Muscle of leg (tissue), 11 donors: ENCODE measurements around the gene C2CD4C. TPM values are rescaled to one million over a fixed set of nuclear protein-coding genes. Genes with fewer than 3 reads are reported as not detected.
"Not testable (repeated sequence)": the region's sequence is repeated elsewhere in the genome, so short reads cannot be mapped to it uniquely, and the experiment has no call there.

Source experiments
- DNase-seq: peaks from one replicate; pipeline ENCODE4 v3.0.0; 2013
- H3K27ac ChIP-seq: one replicate; pipeline ENCODE4 v1.5.1; 2013; ENCODE audit warnings: mild to moderate bottlenecking, low read length, control low read depth
- H3K27me3 ChIP-seq: one replicate; pipeline ENCODE4 v1.6.1; 2013; ENCODE audit warnings: low read length; ENCODE audit not compliant: control insufficient read depth, insufficient read depth
- H3K36me3 ChIP-seq: one replicate; pipeline ENCODE4 v1.6.1; 2013; ENCODE audit warnings: low read length; ENCODE audit not compliant: control insufficient read depth, insufficient read depth
- H3K4me1 ChIP-seq: one replicate; pipeline ENCODE4 v1.6.1; 2013; ENCODE audit warnings: low read length; ENCODE audit not compliant: control insufficient read depth, insufficient read depth
- H3K4me3 ChIP-seq: one replicate; pipeline ENCODE4 v1.5.1; 2013; ENCODE audit warnings: low read length, control low read depth
- H3K9me3 ChIP-seq: replicated peaks from 2 replicates; pipeline ENCODE4 v1.6.1; 2013; ENCODE audit warnings: low read depth, low read length; ENCODE audit not compliant: control insufficient read depth
- WGBS: methylation state at CpG from one replicate; pipeline ENCODE4 v1.1.5; 2013; ENCODE audit warnings: missing lambda C conversion rate; ENCODE audit not compliant: insufficient coverage; 5-methylcytosine and 5-hydroxymethylcytosine counted together
- polyA plus RNA-seq, 8 donors: library from polyadenylated mRNA; unstranded; fragments of 120-200 nt; gene quantifications; one replicate each; pipeline versions ENCODE4 v1.2.1 to v1.2.3, GENCODE V29; 2013; ENCODE audit warnings: inconsistent platforms in 1 of 8, low replicate concordance in 1 of 8; ENCODE audit not compliant: insufficient read length in 8 of 8, insufficient read depth in 1 of 8
- total RNA-seq: library from RNA; stranded (reverse); fragments of 120-200 nt; gene quantifications from one replicate; pipeline ENCODE4 v1.2.4, GENCODE V29; 2013

C2CD4C gene
- total and polyA plus RNA-seq, 9 donors, result 1.2 to 1.9 (median 1.3) TPM

DNA sequence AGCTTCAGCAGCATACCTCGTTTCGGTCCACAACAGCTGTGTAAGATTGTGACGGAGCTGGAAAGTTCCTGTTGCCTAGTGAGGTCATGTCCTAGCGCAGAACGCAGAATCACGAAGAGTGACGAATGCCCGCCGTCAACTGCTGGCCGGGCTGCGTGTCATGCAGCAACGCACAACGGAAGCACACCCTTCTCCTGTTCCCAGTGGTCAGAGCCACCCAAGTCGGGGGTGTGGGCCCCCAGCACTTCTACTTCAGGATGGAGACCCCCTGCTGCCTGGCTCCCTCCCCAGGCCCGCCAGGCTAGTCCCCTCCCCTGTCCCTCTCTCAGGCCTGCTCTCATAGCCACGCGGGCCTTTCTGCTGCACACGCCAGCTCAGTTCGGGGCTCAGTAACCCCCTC lies 25.9 kb downstream of the C2CD4C start:
- H3K27me3 ChIP-seq, result peaks cover 10% of the 10 kb centered on the region
- no peak for DNase-seq
- peaks cover 5% of the 10 kb centered on the region for H3K4me1 ChIP-seq
- H3K36me3 ChIP-seq, result no peaks in the 10 kb centered on the region
- no peaks in the 10 kb centered on the region for H3K9me3 ChIP-seq
- no peak overlapping the region for H3K27ac ChIP-seq
- H3K4me3 ChIP-seq, result no peak overlapping the region
- 81% methylated on average over 19 of the region's 19 CpGs for WGBS

DNA sequence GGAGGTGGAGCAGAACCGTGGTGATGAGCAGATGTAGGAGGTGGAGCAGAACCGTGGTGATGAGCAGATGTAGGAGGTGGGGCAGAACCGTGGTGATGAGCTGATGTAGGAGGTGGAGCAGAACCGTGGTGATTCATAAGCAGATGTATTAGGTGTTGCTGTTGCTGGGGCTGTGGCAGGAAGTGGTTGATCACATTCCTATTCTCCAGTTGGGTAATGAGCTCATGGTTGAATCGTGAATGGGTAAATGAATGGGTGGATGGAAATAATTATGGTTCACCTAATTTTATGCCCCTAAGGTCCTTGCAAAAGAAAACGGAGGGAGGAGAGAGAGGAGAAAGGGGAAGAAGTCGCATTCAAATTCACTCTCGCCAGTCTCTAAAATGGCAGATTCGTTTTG lies 26.4 kb downstream of the C2CD4C start:
- not testable (repeated sequence) for H3K36me3 ChIP-seq, DNase-seq, H3K4me1 ChIP-seq, H3K27me3 ChIP-seq, H3K4me3 ChIP-seq, H3K27ac ChIP-seq, H3K9me3 ChIP-seq
- WGBS, result 76% methylated on average over 4 of the region's 9 CpGs

DNA sequence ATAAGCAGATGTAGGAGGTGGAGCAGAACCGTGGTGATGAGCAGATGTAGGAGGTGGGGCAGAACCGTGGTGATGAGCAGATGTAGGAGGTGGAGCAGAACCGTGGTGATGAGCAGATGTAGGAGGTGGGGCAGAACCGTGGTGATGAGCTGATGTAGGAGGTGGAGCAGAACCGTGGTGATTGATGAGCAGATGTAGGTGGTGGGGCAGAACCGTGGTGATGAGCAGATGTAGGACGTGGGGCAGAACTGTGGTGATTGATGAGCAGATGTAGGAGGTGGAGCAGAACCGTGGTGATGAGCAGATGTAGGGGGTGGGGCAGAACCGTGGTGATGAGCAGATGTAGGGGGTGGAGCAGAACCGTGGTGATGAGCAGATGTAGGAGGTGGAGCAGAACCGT lies 27.0 kb downstream of the C2CD4C start:
- not testable (repeated sequence) for DNase-seq, H3K4me3 ChIP-seq

DNA sequence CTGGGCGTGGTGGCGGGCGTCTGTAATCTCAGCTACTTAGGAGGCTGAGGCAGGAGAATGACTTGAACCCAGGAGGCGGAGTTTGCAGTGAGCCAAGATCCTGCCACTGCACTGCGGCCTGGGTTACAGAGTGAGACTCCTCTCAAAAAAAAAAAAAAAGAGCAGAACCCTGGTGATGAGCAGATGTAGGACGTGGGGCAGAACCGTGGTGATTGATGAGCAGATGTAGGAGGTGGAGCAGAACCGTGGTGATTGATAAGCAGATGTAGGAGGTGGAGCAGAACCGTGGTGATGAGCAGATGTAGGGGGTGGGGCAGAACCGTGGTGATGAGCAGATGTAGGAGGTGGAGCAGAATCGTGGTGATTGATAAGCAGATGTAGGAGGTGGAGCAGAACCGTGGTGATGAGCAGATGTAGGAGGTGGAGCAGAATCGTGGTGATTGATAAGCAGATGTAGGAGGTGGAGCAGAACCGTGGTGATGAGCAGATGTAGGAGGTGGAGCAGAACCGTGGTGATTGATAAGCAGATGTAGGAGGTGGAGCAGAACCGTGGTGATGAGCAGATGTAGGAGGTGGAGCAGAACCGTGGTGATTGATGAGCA lies 28.2 kb downstream of the C2CD4C start:
- not testable (repeated sequence) for H3K36me3 ChIP-seq, H3K9me3 ChIP-seq, H3K27ac ChIP-seq, DNase-seq, H3K4me3 ChIP-seq, H3K4me1 ChIP-seq
- WGBS, result 88% methylated on average over 5 of the region's 17 CpGs
- H3K27me3 ChIP-seq, result peaks cover 11% of the 10 kb centered on the region

More for the DNA sequence above, 27.0 kb downstream of the C2CD4C start:
- H3K9me3 ChIP-seq, H3K27ac ChIP-seq, H3K27me3 ChIP-seq, H3K4me1 ChIP-seq, H3K36me3 ChIP-seq: not testable (repeated sequence)
- 74% methylated on average over 8 of the region's 11 CpGs for WGBS

DNA sequence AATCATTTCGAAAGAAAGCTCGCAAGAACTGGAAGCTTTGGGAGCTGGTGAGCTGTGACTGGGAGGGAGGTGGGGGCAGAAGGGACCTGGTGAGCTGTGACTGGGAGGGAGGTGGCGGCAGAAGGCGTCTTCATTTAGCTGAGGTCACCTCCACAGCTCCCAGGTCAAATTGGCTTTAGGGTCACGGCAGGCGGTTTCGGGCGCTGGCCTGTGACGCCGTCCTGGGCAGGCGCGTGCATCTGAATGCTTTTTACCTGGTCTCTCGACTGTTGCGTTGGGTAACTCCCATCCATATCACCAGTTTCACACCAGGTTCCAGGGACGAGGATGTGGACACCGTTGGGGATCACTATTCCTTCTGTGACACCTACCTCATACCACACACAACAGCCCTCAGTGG lies 29.2 kb downstream of the C2CD4C start:
- Histone ChIP-seq H3K27me3 (peaks cover 14% of the 10 kb centered on the region), H3K9me3 (no peaks in the 10 kb centered on the region), H3K4me1 (peaks cover 5% of the 10 kb centered on the region), H3K36me3 (no peaks in the 10 kb centered on the region), H3K4me3 (no peak overlapping the region), H3K27ac (no peak overlapping the region)
- DNase-seq, result no peak
- WGBS, result 87% methylated on average over 14 of the region's 16 CpGs

DNA sequence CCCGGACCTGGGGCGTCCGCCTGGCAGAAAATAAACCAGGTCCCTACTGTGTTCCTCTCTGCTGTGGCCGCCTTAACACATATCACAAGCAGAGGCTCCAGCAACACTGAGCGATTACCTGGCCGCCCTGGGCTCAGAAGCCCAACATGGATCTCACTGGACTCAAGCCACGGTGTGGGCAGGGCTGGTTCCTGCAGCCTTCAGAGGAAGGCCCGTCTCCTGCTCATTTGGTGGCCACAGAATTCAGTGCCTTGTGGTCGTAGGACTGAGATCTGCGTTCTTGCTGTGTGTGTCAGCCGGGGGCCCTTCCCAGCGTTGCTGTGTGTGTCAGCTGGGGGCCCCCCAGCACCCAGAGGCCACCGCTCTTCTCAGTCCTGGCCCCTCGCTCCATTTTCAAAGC lies 30.2 kb downstream of the C2CD4C start:
- H3K27ac ChIP-seq, result no peak overlapping the region
- no peak for DNase-seq
- no peaks in the 10 kb centered on the region for H3K9me3 ChIP-seq
- peaks cover 5% of the 10 kb centered on the region for H3K4me1 ChIP-seq
- no peaks in the 10 kb centered on the region for H3K36me3 ChIP-seq
- 84% methylated on average over 9 of the region's 14 CpGs for WGBS
- H3K4me3 ChIP-seq, result no peak overlapping the region
- H3K27me3 ChIP-seq, result peaks cover 18% of the 10 kb centered on the region

DNA sequence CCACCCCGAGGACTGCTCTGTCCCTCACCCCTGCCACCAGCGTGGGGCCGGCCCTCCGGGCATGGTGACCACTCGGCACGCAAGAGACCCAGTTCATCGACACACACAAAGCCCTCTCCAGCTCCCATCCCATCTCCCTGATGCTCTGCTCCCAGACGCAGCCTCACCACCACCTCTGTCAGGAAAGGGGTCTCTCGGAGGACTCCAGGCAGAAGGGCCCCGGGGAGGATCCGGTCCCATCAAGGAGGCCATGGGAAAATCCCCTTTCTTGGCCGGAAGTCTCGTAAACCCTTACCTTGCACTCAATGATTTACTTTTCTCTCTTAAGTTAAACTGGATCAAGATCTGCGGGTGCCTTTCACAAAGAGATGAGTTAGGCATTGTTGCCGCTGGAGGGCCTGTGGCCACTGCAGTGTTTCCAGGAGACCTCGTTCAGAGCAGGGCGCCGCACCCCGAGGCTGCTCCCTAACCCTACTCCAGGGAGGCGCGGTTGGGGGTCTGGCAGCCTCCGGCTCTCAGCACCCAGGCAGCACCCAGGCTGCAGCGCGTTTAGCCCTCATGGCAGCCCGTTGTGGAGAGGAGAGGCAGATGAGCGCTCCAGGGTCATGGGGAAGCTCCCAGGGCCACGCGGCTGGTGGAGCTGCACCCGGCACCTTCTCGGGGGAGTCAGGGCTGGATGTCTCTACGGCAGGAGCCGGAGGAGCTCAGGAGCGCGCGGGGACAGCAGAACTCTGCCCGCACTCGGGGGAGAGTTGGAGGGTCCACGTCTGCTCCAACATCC lies 31.0 kb downstream of the C2CD4C start:
- Histone ChIP-seq H3K36me3 (no peaks in the 10 kb centered on the region), H3K4me1 (peaks cover 12% of the 10 kb centered on the region), H3K4me3 (no peak overlapping the region), H3K9me3 (no peaks in the 10 kb centered on the region), H3K27ac (no peak overlapping the region), H3K27me3 (peaks cover 16% of the 10 kb centered on the region)
- no peak for DNase-seq
- 65% methylated on average over 27 of the region's 38 CpGs for WGBS

DNA sequence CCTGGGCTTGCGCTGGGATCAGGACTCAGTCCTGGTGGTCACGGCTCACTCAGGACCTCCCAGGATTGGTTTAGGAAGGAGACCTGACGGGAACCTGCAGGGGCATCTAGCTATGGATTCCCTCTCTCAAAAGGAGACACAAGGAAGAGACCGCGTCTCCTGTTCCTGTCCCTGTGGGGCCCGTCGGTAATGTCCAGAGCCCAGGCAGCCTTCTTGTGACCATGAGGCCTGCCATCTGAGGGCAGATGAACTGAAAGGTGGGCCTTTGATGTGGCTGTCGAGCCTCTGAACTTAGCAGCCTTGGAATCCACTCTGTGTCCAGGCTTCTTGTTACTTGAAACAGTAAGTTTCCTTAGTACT lies 32.9 kb downstream of the C2CD4C start:
- Histone ChIP-seq H3K9me3 (no peaks in the 10 kb centered on the region), H3K4me3 (no peak overlapping the region), H3K27ac (no peak overlapping the region), H3K27me3 (peaks cover 17% of the 10 kb centered on the region), H3K4me1 (peaks cover 31% of the 10 kb centered on the region), H3K36me3 (no peaks in the 10 kb centered on the region)
- 78% methylated on average over 8 of the region's 8 CpGs for WGBS
- DNase-seq, result no peak

DNA sequence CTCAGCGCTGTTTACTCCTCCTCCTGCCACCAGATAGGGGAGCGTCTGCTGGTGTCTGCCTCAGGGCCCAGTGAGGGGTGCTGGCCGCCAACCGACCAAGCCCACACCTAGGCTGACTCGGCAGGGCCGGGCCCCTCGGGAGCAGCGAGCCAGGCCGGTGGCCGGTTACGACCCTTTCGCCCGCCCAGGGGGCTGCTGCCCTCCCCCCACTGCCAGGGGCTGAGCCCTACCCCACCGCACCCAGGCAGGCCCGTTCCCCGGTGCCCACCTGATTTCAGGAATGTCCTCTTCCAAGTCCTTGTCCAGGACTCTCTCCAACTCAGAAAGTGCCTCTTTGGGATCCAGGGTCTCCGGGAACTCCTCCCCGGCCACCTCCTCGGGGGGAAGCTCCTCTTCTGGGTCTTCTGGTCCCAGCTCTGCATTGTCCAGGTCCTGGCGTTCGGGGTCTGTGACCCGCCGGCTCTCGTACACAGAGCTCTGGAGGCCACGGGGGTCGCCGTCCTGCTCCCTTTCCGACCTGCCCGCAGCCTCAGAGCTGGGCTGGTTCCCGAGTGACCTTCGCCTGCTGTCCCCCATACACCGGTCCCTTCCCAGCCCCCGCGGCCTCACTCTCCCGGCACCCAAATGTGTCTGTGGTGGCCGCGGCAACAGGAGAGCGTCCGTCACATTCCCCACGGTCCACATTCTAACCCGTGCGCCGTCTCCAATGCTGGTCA lies 33.4 kb downstream of the C2CD4C start:
- H3K9me3 ChIP-seq, result no peaks in the 10 kb centered on the region
- DNase-seq, result no peak
- H3K4me3 ChIP-seq, result no peak overlapping the region
- H3K27me3 ChIP-seq, result peaks cover 21% of the 10 kb centered on the region
- H3K4me1 ChIP-seq, result peaks cover 35% of the 10 kb centered on the region
- WGBS, result 76% methylated on average over 41 of the region's 43 CpGs
- no peak overlapping the region for H3K27ac ChIP-seq
- no peaks in the 10 kb centered on the region for H3K36me3 ChIP-seq

DNA sequence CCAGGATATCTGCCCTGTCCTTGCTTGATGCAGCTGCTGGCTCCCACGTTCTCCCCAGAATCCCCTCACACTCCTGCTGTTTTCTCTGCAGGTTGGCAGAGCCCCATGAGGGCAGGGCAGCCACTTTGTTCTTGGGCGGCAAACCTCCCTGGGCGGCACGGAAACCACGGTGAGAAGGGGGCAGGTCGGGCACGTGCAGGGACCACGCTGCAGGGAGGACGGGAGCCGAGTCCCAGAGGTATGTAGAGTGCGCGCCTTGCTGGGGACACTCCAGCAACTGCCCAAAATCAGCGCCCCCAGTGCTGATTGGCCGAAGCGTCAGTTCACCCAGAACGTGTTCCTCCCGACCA lies 34.1 kb downstream of the C2CD4C start:
- H3K27ac ChIP-seq, result no peak overlapping the region
- H3K27me3 ChIP-seq, result peaks cover 21% of the 10 kb centered on the region
- peaks cover 35% of the 10 kb centered on the region for H3K4me1 ChIP-seq
- DNase-seq, result no peak
- H3K36me3 ChIP-seq, result no peaks in the 10 kb centered on the region
- no peaks in the 10 kb centered on the region for H3K9me3 ChIP-seq
- no peak overlapping the region for H3K4me3 ChIP-seq
- 79% methylated on average over 13 of the region's 17 CpGs for WGBS
